GM18907 (cell line): Measurements from ENCODE around the gene LPAR1.

Experiments used
- ATAC-seq: cut with Tn5 transposase; IDR thresholded peaks from one replicate; pipeline ENCODE4 v1.9.1; 2021; ENCODE audit warnings: mild to moderate bottlenecking, moderate library complexity; ENCODE audit not compliant: unreplicated experiment

Gene LPAR1

DNA sequence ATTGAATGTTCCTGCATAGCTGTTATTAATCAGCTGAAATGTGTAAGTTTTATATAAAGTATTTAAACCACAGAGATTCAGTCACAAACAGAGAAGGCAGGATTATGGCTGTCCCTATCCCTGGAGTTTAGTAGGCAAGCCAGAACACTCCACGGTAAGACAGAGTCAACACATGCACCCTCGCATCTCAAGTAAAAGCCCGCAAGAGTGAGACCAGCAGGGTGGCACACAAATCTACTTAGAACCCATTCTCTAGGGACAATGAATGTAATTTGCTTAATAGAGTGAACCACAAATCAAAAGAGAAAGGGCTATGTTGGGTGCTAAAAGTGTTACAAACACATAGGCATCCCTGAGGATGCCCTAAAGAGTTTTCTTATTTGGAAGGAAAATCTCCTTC is 35.1 kb downstream of the LPAR1 start:
- ATAC-seq: no peak

GRCh38 chr9:111001526-111001925 is 36.7 kb downstream of the LPAR1 start:
- no peak for ATAC-seq

DNA sequence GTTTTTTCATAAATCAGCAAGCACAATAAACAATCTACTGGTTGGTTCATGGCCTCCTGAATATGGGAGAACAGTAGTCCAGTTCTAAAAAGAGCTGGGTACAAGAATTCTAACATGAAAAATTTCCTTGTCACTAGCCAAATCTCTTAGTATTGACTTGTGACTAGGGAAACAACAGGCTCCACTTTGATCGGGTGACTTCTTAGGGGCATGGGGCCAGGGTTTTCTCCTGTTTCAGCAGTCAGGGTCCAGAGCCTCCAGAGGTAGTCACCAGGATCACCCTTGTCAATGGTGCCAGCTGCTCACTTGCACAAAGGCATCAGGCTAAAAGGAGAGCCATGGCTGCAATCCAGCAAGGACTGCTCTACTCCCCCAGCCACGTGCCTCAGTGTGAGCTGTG is 38.1 kb downstream of the LPAR1 start:
- no peak for ATAC-seq

DNA sequence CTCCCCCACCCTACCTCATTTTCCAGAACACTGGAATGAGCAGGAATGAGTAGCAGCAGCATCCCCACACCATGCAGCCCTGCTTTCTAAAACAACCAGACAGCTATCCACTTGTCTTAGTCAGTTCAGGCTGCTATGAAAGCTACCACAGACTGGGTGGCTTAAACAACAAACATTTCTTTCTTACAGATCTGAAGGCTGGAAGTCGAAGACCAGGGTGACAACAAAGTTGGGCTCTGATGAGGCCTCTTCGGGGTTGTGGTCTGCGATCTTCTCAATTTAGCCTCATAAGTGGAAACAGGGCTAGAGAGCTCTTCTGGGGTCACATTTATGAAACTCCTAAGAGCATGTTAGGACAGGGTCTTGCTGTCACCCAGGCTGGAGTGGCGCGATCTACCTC is 38.9 kb downstream of the LPAR1 start:
- ATAC-seq: no peak

- ATAC-seq: no peak
Observed at GRCh38 chr9:110997847-110998246, 40.4 kb downstream of the LPAR1 start.

GRCh38 chr9:110996436-110997220 is 41.6 kb downstream of the LPAR1 start:
- no peak for ATAC-seq

DNA sequence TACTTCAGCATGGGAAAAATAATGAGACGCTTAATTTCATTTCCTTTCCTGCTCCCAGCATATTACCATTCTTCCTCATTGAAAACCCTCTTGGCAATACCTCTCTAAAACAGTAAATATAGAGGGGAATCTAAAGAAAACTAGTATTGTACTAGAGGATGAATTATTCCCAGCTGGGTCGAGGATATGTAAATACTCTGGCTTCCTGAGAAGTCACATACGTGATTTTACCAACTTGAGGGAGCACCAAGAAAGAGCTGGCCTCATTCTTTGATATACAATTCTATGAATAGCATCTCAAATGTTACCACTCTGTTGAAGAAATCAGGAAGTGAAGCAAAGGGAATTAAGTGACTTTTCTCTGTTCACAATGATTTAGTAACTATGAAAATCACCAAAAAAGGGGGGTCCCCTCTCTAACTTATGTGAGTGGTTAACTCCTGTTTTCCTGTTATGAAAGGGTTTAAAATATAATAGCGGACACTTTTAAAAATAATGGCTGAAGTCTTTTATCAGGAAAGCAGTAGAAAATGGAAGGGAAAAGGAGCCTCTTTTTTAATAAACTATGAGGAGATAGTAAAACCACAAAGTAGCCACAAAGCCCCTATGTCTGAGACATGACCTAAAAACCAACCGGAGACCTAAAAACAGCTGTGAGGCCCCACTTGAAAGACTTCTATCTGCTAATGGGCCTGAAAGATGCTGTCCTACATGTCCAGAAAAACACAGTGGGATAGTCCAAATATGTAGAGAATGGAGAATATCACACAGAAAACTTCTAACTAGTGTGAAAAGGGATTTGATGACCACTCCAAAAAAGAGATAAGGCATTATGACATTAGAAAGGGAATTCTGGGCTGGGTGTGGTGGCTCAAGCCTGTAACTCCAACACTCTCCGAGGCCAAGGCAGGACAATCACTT is 42.6 kb downstream of the LPAR1 start:
- no peak for ATAC-seq

DNA sequence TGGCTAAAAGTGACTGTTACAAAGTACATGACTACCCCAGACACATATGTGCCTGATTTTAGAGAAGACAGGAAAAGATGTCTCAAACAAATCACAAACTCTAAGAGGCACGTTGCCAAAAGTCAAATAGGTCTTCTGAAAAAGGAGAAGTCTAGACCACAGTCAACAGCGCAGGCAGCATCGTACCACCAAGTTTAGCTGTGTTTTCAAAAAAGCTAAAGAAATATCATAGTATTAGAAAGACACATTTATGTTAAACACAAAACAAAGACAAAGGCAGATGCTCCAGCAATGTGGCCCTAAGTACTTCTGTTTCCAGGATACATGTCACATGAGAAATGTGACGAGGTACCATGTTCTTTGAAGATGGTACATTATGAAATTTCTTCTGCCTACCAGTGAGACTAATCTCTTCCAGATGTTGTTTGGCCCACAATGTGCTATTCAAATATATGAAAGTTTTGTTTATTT is 43.5 kb downstream of the LPAR1 start:
- ATAC-seq: no peak

GRCh38 chr9:110990481-110990880 is 47.8 kb downstream of the LPAR1 start:
- ATAC-seq: no peak

- ATAC-seq: no peak
Observed at GRCh38 chr9:110986529-110986928, 51.7 kb downstream of the LPAR1 start.

- ATAC-seq: no peak
Observed at GRCh38 chr9:110984890-110985437, 53.3 kb downstream of the LPAR1 start.

- ATAC-seq: no peak
Observed at GRCh38 chr9:110980261-110980660, 58.0 kb downstream of the LPAR1 start.

GRCh38 chr9:110979636-110980035 is 58.6 kb downstream of the LPAR1 start:
- no peak for ATAC-seq

DNA sequence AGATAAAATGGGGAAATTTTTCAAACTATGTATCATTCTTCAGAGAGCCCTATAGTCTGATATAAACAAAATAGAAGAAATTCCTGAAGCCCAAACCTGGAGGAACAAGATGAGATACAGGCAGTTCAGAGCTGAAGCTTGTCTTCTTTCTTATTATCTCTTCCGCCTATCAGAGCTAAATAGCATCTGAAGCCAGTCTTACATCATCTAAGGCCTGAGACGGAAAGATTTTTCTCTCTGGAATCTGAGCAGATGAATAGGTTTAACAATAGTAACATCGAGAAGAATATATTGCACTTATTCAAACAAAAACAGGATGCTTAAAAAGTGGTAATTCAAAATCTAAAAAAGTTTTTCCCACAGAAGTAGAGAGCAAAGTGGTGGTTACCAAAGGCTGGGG is 59.8 kb downstream of the LPAR1 start:
- ATAC-seq: no peak

GRCh38 chr9:110977259-110977709 is 61.0 kb downstream of the LPAR1 start:
- no peak for ATAC-seq

DNA sequence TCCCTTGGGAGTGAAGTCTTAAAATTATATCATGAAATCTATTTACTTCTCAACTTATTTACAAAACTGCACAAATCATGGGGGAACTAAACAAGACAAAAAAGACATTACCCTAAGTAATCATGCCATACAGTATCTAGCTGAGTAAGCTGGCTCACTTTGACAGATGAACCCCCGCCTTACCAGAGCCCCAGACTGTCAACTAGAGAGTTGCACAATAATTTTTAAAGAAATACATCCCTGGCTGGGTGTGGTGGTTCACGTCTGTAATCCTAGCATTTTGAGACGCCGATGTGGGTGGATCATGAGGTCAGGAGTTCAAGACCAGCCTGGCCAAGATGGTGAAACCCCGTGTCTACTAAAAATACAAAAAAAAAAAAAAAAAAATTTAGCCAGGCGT is 62.3 kb downstream of the LPAR1 start:
- no peak for ATAC-seq

DNA sequence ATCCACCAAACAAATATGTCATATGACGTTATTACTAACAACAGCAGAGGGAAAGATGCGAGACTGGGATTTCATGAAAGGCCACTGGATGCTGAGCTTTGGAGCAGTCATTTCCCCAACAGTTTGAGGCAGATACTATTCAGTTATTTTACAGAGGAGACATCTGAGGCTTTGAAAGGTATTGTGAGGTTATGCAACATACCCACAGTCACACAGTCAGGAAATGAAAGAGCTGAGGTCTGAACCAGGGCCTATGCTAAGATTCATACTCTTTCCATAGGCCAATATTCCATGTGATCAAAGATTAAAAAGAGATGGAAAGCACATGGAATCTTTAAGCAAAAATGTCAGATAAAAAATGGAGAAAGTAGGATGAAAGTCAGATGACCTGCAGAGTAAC is 63.0 kb downstream of the LPAR1 start:
- ATAC-seq: no peak

GRCh38 chr9:110971705-110972104 is 66.6 kb downstream of the LPAR1 start:
- ATAC-seq: no peak

DNA sequence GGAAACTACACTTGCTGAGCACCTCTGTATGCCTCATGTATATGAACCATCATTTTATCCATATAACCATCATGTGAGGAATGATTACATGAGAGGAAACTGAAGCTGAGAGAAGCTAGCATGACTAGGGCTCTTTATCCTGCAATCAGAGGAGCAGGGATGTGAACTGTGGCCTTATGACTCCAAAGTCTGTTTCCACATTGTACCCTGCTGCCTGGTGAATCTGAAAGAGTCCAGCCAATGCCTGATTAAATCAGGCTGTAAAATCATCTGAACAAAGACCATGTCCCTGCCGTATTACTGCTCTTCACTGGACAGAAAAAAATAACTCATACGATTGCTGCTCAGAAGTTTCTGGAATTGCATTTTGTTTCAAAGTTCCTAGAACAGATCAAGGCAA is 67.0 kb downstream of the LPAR1 start:
- no peak for ATAC-seq

DNA sequence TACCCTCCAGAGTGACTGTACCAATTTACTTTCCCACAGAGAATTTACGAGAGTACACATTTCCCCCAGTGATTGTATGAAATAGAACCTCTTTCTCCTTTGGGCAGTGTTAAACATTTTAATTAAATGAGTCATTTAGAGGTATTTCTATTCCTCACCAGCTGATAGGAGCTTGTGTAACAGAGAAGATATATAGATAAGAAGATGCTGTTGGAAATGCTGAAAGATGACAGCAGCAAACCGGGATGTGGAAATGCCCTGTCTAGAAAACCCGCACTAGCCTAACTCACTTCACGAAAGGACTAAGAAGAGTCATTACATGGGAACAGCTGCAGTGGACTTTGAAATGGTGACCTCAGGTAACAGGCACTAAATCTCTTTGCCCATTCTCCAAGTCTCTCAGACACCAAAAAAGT is 68.3 kb downstream of the LPAR1 start:
- no peak for ATAC-seq

- ATAC-seq: no peak
Observed at GRCh38 chr9:110968096-110968495, 70.2 kb downstream of the LPAR1 start.

DNA sequence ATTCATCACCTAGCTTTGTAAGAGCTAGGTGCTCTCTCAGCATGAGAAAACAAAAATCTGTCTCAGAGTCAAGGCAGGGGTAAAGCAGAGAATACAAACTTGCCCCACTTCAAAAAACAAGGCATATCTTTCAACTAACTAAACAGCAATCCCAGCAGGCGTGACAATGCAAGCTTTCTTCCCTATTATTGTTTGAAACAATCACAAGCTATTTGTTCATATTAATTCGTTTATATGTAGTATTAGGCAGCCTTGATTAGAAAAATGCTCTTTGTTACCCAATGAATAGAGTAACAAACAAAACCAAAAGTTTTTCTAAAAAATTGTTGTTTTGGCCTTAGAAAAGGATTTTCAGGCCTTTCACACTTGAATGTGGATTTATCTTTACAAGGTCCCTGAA is 71.1 kb downstream of the LPAR1 start:
- no peak for ATAC-seq
